SK-N-MC (cell line): Measurements from ENCODE around the gene CEP78.

Experiments
- EZH2 ChIP-seq: fragments of 200-600 bp; sonication (generic); IDR thresholded peaks from one replicate; pipeline ENCODE4 v1.6.1; 2017; ENCODE audit warnings: antibody characterized with exemption
- POLR2AphosphoS5 ChIP-seq: IDR thresholded peaks from 2 replicates; pipeline ENCODE4 v1.6.1; 2012; ENCODE audit warnings: mild to moderate bottlenecking, low read depth, low read length, borderline replicate concordance

- TF ChIP-seq EZH2 (no peak), POLR2AphosphoS5 (no peak)
Measured at GRCh38 chr9:78252616-78253015, 16.7 kb downstream of the CEP78 start.
